GM12875 (cell line): ENCODE data around the gene EHD4.

Source experiments
- H3K4me3 ChIP-seq: one replicate; pipeline ENCODE4 v1.5.1; 2011; ENCODE audit warnings: low read depth, low read length, control low read depth
- TF ChIP-seq, protein P1 (sequence below): IDR thresholded peaks from 2 replicates; pipeline ENCODE4 v1.5.1; 2011; ENCODE audit warnings: low read depth, mild to moderate bottlenecking, control low read depth, inconsistent platforms, low read length, moderate library complexity, borderline replicate concordance; ENCODE audit not compliant: insufficient read depth

EHD4 gene

DNA sequence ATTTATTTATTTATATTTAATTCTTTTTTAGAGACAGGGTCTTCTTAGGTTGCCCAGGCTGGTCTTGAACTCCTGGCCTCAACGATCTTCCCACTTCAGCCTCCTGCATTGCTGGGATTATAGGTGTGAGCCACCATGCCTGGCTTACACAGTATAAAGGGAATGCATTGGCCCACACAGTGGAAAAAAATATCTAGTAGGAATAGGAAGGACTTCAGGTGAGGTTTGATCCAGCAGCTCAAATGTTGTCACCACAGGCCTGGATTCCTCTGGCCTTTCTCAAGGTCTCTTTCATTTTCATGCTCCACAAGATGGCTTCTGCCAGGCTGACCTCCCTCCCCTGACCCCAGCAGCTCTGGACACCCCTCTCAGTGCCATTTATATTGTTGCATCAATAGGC, 76.4 kb downstream of the EHD4 start:
- TF ChIP-seq, protein P1, sequence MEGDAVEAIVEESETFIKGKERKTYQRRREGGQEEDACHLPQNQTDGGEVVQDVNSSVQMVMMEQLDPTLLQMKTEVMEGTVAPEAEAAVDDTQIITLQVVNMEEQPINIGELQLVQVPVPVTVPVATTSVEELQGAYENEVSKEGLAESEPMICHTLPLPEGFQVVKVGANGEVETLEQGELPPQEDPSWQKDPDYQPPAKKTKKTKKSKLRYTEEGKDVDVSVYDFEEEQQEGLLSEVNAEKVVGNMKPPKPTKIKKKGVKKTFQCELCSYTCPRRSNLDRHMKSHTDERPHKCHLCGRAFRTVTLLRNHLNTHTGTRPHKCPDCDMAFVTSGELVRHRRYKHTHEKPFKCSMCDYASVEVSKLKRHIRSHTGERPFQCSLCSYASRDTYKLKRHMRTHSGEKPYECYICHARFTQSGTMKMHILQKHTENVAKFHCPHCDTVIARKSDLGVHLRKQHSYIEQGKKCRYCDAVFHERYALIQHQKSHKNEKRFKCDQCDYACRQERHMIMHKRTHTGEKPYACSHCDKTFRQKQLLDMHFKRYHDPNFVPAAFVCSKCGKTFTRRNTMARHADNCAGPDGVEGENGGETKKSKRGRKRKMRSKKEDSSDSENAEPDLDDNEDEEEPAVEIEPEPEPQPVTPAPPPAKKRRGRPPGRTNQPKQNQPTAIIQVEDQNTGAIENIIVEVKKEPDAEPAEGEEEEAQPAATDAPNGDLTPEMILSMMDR = no peak

GRCh38 chr15:41895491-41895890, 76.9 kb downstream of the EHD4 start:
- TF ChIP-seq, protein P1 = no peak
- H3K4me3 ChIP-seq = no peak overlapping the region

More for the DNA sequence above, 76.4 kb downstream of the EHD4 start:
- no peak overlapping the region for H3K4me3 ChIP-seq

- TF ChIP-seq, protein P1 = peak; percentile 15; the same call in 1 of the 2 replicates
- H3K4me3 ChIP-seq = peak overlapping the region; percentile 6
These were observed 77.4 kb downstream of the EHD4 start for GRCh38 chr15:41894791-41895463.

GRCh38 chr15:41894251-41894790, 78.0 kb downstream of the EHD4 start:
- peak overlapping the region; percentile 6 for H3K4me3 ChIP-seq
- TF ChIP-seq, protein P1 = no peak

- TF ChIP-seq, protein P1 = no peak
- H3K4me3 ChIP-seq = peak within 1 kb of the TSS; percentile 6
These were observed 78.7 kb downstream of the EHD4 start, which contains the start of gene SPTBN5 for GRCh38 chr15:41893422-41894250. Gene SPTBN5 (minus strand): TSS chr15:41894053. CDS start chr15:41893497, 556 bp downstream.

DNA sequence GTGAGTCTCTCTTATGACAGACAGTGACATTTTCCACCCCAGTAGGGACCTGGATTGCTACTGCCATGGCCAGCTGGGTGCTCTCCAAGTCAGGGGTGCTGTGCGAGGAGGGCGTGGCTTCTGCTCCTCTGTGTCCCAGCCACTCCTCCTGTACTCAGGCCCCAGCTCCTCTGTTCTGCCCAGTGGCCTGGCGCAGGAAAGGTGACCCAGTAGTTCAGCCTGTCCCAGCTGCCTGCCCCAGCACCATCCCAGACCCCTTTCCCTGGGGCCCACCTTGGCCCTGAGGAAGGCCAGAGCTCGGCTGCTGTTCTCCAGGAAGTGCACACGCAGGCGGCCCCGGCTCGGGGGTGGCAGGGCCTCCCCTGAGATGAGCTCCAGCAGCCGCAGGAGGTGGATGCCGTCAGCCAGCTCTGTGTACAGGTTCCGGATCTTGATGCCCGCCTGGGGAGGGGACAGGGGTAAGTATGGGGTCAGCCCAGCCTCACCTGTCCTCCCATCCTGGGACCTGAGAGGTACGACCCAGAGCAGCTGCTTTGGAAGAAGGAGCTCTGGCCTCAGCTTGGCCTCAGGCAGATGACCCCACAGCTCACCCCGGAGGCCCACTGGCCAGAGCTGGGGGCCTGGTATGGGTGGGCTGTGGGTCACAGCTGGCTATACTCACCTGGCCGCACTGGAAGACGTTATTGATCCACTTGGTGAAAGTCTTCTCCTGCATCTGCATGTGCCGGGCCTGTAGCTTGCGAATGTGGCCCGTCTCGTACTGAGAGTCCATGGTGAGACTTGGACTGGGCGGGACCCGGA, 79.5 kb downstream of the EHD4 start:
- TF ChIP-seq, protein P1 = no peak
- H3K4me3 ChIP-seq = no peak overlapping the region
